Testis (tissue), 2 donors: Measurements from ENCODE around the gene PIAS3.
A peak's percentile ranks its signal among the peaks of the same experiment; 100 is the strongest.

Experiments used
- CTCF ChIP-seq, 3 experiments: fragments of 450-650 bp in 2 of 3; fragments of 200-600 bp in 1 of 3; sonication (generic) in 1 of 3; IDR thresholded peaks; one replicate each; pipeline ENCODE4 v1.5.1; 2016 to 2019; ENCODE audit warnings: antibody characterized with exemption in 3 of 3, mild to moderate bottlenecking in 2 of 3, moderate library complexity in 1 of 3
- POLR2A ChIP-seq: fragments of 450-650 bp; IDR thresholded peaks from one replicate; pipeline ENCODE4 v1.6.1; 2017; ENCODE audit warnings: antibody characterized with exemption, mild to moderate bottlenecking, moderate library complexity

- peak; percentile 66 to 90 (median 83) for TF ChIP-seq CTCF (IDR thresholded peaks at IDR 0.05)
- no peak for TF ChIP-seq POLR2A
Measured at GRCh38 chr1:145845514-145846161, 13.2 kb downstream of the PIAS3 start, which contains the start of gene NUDT17.
